LoVo (cell line): ENCODE measurements around the gene ANKS1B.
A peak's percentile ranks its signal among the peaks of the same experiment; 100 is the strongest.

ENCODE experiments used
- DNase-seq: peaks from one replicate; pipeline ENCODE4 v3.0.0-alpha.2; 2016; ENCODE audit warnings: low spot score

The ANKS1B gene

GRCh38 chr12:99453836-99454538 lies 530.7 kb downstream of the ANKS1B start:
- no peak for DNase-seq

- DNase-seq: no peak
These were observed 534.6 kb downstream of the ANKS1B start for GRCh38 chr12:99450036-99450630.

- DNase-seq: peak; percentile 70
These were observed 539.8 kb downstream of the ANKS1B start for GRCh38 chr12:99444859-99445316.

GRCh38 chr12:99442758-99443157 lies 542.0 kb downstream of the ANKS1B start:
- DNase-seq: no peak

- DNase-seq: no peak
These were observed 545.3 kb downstream of the ANKS1B start for GRCh38 chr12:99439399-99439798.

- no peak for DNase-seq
These were observed 548.2 kb downstream of the ANKS1B start for GRCh38 chr12:99436584-99436983.

GRCh38 chr12:99435095-99435791 lies 549.5 kb downstream of the ANKS1B start:
- no peak for DNase-seq

- no peak for DNase-seq
These were observed 551.6 kb downstream of the ANKS1B start for GRCh38 chr12:99433155-99433554.

GRCh38 chr12:99431203-99431602 lies 553.5 kb downstream of the ANKS1B start:
- no peak for DNase-seq

- DNase-seq: no peak
These were observed 557.6 kb downstream of the ANKS1B start for GRCh38 chr12:99427104-99427503.

GRCh38 chr12:99418379-99418778 lies 566.4 kb downstream of the ANKS1B start:
- DNase-seq: no peak

GRCh38 chr12:99413751-99414150 lies 571.0 kb downstream of the ANKS1B start:
- DNase-seq: no peak

- DNase-seq: no peak
These were observed 591.0 kb downstream of the ANKS1B start for GRCh38 chr12:99393763-99394162.

GRCh38 chr12:99392091-99392850 lies 592.5 kb downstream of the ANKS1B start:
- DNase-seq: no peak

- DNase-seq: no peak
These were observed 594.0 kb downstream of the ANKS1B start for GRCh38 chr12:99390707-99391106.

GRCh38 chr12:99389751-99390150 lies 595.0 kb downstream of the ANKS1B start:
- DNase-seq: no peak

- DNase-seq: no peak
These were observed 596.0 kb downstream of the ANKS1B start for GRCh38 chr12:99388671-99389195.

GRCh38 chr12:99387661-99388060 lies 597.1 kb downstream of the ANKS1B start:
- DNase-seq: no peak

GRCh38 chr12:99386907-99387306 lies 597.8 kb downstream of the ANKS1B start:
- peak; percentile 62 for DNase-seq

GRCh38 chr12:99383258-99383657 lies 601.5 kb downstream of the ANKS1B start:
- no peak for DNase-seq

GRCh38 chr12:99381992-99382391 lies 602.7 kb downstream of the ANKS1B start:
- no peak for DNase-seq

GRCh38 chr12:99380701-99381100 lies 604.0 kb downstream of the ANKS1B start:
- no peak for DNase-seq
